Suprapubic skin (tissue), 3 donors: ENCODE data around the gene RALGPS1.

Source experiments
- CTCF ChIP-seq, 2 donors: fragments of 200-600 bp in 1 of 2; fragments of 450-650 bp in 1 of 2; sonication (generic) in 1 of 2; IDR thresholded peaks; one replicate each; pipeline ENCODE4 v1.5.1; 2016 to 2019; ENCODE audit warnings: antibody characterized with exemption in 2 of 2, mild to moderate bottlenecking in 1 of 2, moderate library complexity in 1 of 2
- POLR2A ChIP-seq, 2 donors: fragments of 450-650 bp; IDR thresholded peaks; one replicate each; pipeline ENCODE4 v1.6.1; 2017; ENCODE audit warnings: antibody characterized with exemption in 2 of 2, mild to moderate bottlenecking in 2 of 2, moderate library complexity in 2 of 2

GRCh38 chr9:127198587-127198986 lies 284.0 kb downstream of the RALGPS1 start:
- TF ChIP-seq CTCF (IDR thresholded peaks at IDR 0.05), result no peak
- TF ChIP-seq POLR2A (IDR thresholded peaks at IDR 0.05), result no peak
